ENCODE measurements around the gene SAXO1. TPM values are rescaled to one million over a fixed set of nuclear protein-coding genes. Genes with fewer than 3 reads are reported as not detected.
"Not testable (repeated sequence)": the region's sequence is repeated elsewhere in the genome, so short reads cannot be mapped to it uniquely, and the experiment has no call there.

SAXO1 gene
- total and polyA plus RNA-seq, 4 experiments from 2014 or later = 0.09 to 1.0 (median 0.32) TPM

DNA sequence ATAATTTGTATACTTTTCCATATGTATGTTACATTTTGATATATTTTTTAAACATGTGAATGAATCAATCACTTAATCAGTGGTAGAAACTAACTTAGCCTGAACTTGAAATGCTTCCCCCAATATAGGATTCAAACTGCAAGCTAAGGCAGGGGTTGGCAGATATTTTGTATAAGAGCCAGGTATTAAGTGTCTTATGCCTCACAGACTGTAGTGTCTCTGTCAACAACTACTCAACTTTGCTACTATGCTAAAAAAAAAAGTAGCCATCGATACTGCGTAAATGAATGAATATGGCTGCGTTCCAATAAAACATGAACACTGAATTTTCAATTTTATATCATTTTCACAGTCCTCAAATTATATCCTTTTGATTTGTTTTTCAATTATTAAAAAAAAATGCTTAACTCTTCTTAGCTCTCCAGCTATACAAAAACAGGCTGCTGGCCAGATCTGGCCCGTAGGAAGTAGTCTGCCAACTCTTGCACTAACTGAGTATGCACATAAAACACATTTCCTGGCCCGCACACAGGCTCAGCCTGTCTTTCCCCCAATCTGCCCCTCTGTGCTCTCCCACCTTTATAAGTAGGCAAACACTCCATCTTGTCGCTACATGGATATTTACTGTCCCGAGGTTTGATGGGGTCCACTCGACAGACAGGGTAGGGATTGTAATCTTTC lies 91.8 kb downstream of the SAXO1 start:
- Histone ChIP-seq H3K27ac (ENCODE audit: low read depth, low read length) (no peak overlapping the region), H3K4me3 (ENCODE audit: low read length in 2 of 2) (no peak overlapping the region), H3K9me3 (ENCODE audit: control insufficient read depth in 1 of 2, low read length in 2 of 2) (no peaks in the 10 kb centered on the region), H3K27me3 (ENCODE audit: insufficient read depth, low read length) (no peaks in the 10 kb centered on the region), H3K36me3 (ENCODE audit: insufficient read depth, low read length) (no peaks in the 10 kb centered on the region), H3K4me1 (ENCODE audit: insufficient read depth, low read length) (no peaks in the 10 kb centered on the region)
- Mint-ChIP-seq H3K9me3 (peaks cover 0 to 2% (median 0%) of the 10 kb centered on the region in 8 donors), H3K27me3 (peaks cover 8 to 10% of the 10 kb centered on the region in 2 donors), H3K27ac (no peak overlapping the region), H3K4me1 (no peaks in the 10 kb centered on the region), H3K4me3 (no peak overlapping the region), H3K36me3 (no peaks in the 10 kb centered on the region)
- intact Hi-C loops (cut with micrococcal nuclease) = no loop called here
- DNase-seq = no peak
- CTCF ChIA-PET (ENCODE audit: partially characterized antibody) = no interaction called here
- POLR2A ChIA-PET (ENCODE audit: partially characterized antibody) = no interaction called here

DNA sequence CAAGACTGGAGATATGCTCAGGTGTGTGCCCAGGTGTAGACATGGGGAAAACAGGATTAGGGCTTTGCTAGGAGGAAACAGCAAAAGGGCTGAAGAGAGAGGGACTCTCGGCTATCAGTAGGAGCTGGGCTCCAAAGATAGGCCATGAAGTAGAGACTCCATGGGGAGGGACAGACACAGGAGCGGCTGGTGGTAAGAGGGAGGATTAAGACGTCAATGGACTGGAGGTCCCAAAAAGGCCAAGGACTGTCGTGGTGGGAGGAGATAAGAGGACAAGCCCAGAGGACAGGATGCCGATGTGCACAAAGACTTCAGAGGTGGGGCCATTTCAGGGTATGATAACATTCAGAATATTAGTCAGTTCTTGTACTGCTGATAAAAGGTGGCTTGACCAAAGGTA lies 93.1 kb downstream of the SAXO1 start:
- peaks cover 0 to 7% (median 0%) of the 10 kb centered on the region in 8 donors for H3K9me3 Mint-ChIP-seq
- H3K27ac Mint-ChIP-seq = no peak overlapping the region
- H3K4me1 ChIP-seq (ENCODE audit: insufficient read depth, low read length) = no peaks in the 10 kb centered on the region
- H3K36me3 ChIP-seq (ENCODE audit: insufficient read depth, low read length) = no peaks in the 10 kb centered on the region
- no peak overlapping the region for H3K4me3 Mint-ChIP-seq
- H3K9me3 ChIP-seq (ENCODE audit: control insufficient read depth in 1 of 2, low read length in 2 of 2) = no peaks in the 10 kb centered on the region
- no peak overlapping the region for H3K27ac ChIP-seq (ENCODE audit: low read depth, low read length)
- H3K27me3 ChIP-seq (ENCODE audit: insufficient read depth, low read length) = no peaks in the 10 kb centered on the region
- H3K4me3 ChIP-seq (ENCODE audit: low read length in 2 of 2) = no peak overlapping the region
- DNase-seq = no peak
- intact Hi-C loops (cut with micrococcal nuclease) = no loop called here
- POLR2A ChIA-PET (ENCODE audit: partially characterized antibody) = no interaction called here
- peaks cover 3% of the 10 kb centered on the region in 2 donors for H3K27me3 Mint-ChIP-seq
- no peaks in the 10 kb centered on the region for H3K36me3 Mint-ChIP-seq
- H3K4me1 Mint-ChIP-seq = no peaks in the 10 kb centered on the region
- CTCF ChIA-PET (ENCODE audit: partially characterized antibody) = no interaction called here

DNA sequence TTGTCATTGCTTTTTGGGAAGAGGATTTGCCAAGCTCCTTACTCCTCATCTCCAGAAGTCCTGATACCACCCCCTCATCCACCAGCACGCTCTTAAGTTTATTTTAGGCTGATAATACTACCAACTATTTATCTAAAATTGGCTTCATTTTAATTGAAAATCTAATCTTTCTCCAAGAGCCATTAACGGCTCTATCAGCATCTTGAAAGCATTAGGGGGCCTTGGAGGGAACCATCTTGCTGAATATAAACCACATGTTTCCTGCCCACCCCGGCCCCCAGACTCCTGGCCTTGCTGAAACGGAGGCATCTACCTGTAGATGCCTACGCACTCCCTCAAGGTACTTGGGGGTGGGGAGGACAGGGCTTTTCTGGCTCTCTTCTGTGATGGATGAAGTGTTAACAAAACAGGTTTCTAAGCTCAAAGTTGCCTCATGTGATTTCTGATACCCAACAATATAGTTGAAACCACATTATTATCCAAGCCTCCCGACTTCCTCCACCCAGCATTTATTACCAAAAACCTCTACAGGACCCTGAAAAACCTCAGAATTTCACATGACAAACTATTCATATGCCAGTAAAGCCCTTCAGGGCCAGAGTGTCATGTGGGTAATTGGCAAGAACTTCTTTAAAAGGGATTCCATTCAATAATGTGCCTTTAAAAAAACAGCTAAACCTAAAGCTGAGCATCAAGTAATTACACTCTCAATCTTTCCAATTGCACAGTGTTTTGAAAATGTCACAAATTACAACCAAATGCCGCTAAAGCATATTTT lies 96.7 kb downstream of the SAXO1 start:
- Histone ChIP-seq H3K36me3 (ENCODE audit: insufficient read depth, low read length) (no peaks in the 10 kb centered on the region), H3K4me1 (ENCODE audit: insufficient read depth, low read length) (no peaks in the 10 kb centered on the region), H3K27me3 (ENCODE audit: insufficient read depth, low read length) (no peaks in the 10 kb centered on the region), H3K27ac (ENCODE audit: low read depth, low read length) (no peak overlapping the region), H3K4me3 (ENCODE audit: low read length in 2 of 2) (no peak overlapping the region), H3K9me3 (ENCODE audit: control insufficient read depth in 1 of 2, low read length in 2 of 2) (no peaks in the 10 kb centered on the region)
- Mint-ChIP-seq H3K9me3 (peaks cover 0 to 15% (median 0%) of the 10 kb centered on the region in 8 donors), H3K27me3 (peaks cover 0 to 2% of the 10 kb centered on the region in 2 donors), H3K4me1 (no peaks in the 10 kb centered on the region), H3K27ac (no peak overlapping the region), H3K4me3 (no peak overlapping the region), H3K36me3 (no peaks in the 10 kb centered on the region)
- ChIA-PET POLR2A (ENCODE audit: partially characterized antibody) (no interaction called here), CTCF (ENCODE audit: partially characterized antibody) (no interaction called here)
- DNase-seq = no peak
- intact Hi-C loops (cut with micrococcal nuclease) = no loop called here

DNA sequence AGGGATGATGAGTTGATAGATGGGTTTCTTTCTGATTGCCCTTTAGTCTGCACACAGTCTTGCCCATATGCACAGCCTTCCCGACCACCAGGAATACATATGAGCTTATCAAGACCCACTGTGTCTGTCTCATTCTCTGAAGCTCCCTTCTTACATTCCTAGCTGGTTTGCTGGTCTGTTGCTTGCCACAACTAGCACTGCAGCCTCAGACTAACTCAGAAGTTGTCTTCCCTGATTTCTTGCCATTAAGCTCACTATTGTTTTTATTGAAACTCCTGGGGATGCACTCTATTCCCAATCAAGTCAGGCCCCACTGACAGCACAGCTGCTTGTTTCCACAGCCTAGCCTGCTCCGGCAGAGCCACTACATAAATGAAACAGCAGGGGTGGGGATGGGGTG lies 97.5 kb downstream of the SAXO1 start:
- DNase-seq = no peak
- H3K36me3 Mint-ChIP-seq = no peaks in the 10 kb centered on the region
- POLR2A ChIA-PET (ENCODE audit: partially characterized antibody) = no interaction called here

DNA sequence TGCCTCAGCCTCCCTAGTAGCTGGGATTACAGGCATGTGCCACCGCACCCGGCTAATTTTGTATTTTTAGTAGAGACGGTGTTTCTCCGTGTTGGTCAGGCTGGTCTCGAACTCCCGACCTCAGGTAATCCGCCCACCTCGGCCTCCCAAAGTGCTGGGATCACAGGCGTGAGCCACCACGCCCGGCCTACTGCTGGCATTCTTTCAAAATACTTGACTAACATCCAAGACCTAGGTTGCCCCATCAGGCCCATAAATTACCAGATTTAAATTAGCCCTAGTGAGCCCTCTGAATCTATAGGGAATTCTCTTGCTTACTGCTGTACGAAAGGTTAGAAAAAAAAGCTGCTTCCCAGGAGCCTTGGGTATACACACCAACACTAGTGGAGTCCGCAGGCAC lies 102.4 kb downstream of the SAXO1 start:
- H3K4me3 ChIP-seq (ENCODE audit: low read length in 2 of 2); DNase-seq; H3K4me1 ChIP-seq (ENCODE audit: insufficient read depth, low read length); H3K27me3 ChIP-seq (ENCODE audit: insufficient read depth, low read length); POLR2A ChIA-PET (ENCODE audit: partially characterized antibody); intact Hi-C loops (cut with micrococcal nuclease); CTCF ChIA-PET (ENCODE audit: partially characterized antibody); H3K9me3 ChIP-seq (ENCODE audit: control insufficient read depth in 1 of 2, low read length in 2 of 2); H3K4me1 Mint-ChIP-seq; H3K27ac Mint-ChIP-seq; H3K27me3 Mint-ChIP-seq; H3K27ac ChIP-seq (ENCODE audit: low read depth, low read length); H3K36me3 ChIP-seq (ENCODE audit: insufficient read depth, low read length); H3K36me3 Mint-ChIP-seq; H3K4me3 Mint-ChIP-seq: not testable (repeated sequence)
- peaks cover 0 to 13% (median 0%) of the 10 kb centered on the region in 8 donors for H3K9me3 Mint-ChIP-seq

More for the DNA sequence above, 97.5 kb downstream of the SAXO1 start:
- H3K4me3 Mint-ChIP-seq = no peak overlapping the region
- CTCF ChIA-PET (ENCODE audit: partially characterized antibody) = no interaction called here
- H3K4me3 ChIP-seq (ENCODE audit: low read length in 2 of 2) = no peak overlapping the region
- H3K9me3 Mint-ChIP-seq = peaks cover 0 to 15% (median 0%) of the 10 kb centered on the region in 8 donors
- no peak overlapping the region for H3K27ac ChIP-seq (ENCODE audit: low read depth, low read length)
- no peak overlapping the region for H3K27ac Mint-ChIP-seq
- H3K4me1 ChIP-seq (ENCODE audit: insufficient read depth, low read length) = no peaks in the 10 kb centered on the region
- H3K36me3 ChIP-seq (ENCODE audit: insufficient read depth, low read length) = no peaks in the 10 kb centered on the region
- H3K27me3 Mint-ChIP-seq = peaks cover 0 to 2% of the 10 kb centered on the region in 2 donors
- H3K4me1 Mint-ChIP-seq = no peaks in the 10 kb centered on the region
- no peaks in the 10 kb centered on the region for H3K27me3 ChIP-seq (ENCODE audit: insufficient read depth, low read length)
- intact Hi-C loops (cut with micrococcal nuclease) = no loop called here
- H3K9me3 ChIP-seq (ENCODE audit: control insufficient read depth in 1 of 2, low read length in 2 of 2) = no peaks in the 10 kb centered on the region

DNA sequence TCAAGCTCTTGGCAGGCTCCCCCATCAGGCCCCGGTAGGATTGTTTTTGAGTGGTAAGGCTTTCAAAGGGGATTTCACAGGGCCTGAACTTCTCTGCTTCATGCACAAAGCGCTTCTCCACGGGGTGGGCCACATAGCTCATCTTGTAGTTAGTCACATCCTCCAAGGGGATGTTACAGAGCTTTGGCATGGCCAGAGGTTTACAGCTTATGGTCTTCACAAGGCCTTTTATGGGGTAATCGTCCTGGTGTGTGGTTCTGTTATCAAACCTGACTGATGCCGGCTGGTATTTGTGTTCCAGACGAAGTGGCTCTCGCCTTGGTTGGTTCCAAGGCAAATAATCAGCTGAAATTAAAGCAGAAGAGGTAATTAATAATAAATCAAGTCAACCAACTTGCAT lies 104.3 kb downstream of the SAXO1 start:
- H3K4me3 ChIP-seq (ENCODE audit: low read length in 2 of 2) = no peak overlapping the region
- POLR2A ChIA-PET (ENCODE audit: partially characterized antibody) = interaction anchor here (0.6 kb wide), 1 partner anchor 81 kb away, joined by 3 read pairs; no protein-coding TSS in a partner anchor
- CTCF ChIA-PET (ENCODE audit: partially characterized antibody) = no interaction called here

DNA sequence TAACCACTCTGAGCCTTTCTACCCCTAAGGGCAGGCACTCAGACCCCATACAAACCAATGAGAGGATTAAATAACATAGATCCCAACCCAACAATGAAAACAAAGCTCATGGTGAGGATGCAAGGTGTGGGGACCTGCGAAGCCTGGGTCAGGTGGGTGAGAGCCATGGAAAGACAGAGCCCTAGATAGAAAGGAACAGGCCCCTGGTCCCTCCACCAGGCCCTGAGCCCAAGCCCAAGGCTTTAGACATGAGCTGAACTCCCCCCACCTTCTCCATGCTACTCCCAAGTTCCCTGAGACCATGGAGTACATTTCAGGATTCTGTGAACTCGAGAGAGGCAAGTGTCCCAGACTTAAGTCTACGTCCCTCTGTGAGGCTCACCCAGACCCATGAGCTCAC lies 106.5 kb downstream of the SAXO1 start:
- Mint-ChIP-seq H3K9me3 (no peaks in the 10 kb centered on the region), H3K27ac (no peak overlapping the region), H3K4me1 (no peaks in the 10 kb centered on the region), H3K36me3 (no peaks in the 10 kb centered on the region), H3K4me3 (no peak overlapping the region), H3K27me3 (no peaks in the 10 kb centered on the region)
- POLR2A ChIA-PET (ENCODE audit: partially characterized antibody) = no interaction called here
- Histone ChIP-seq H3K27ac (ENCODE audit: low read depth, low read length) (no peak overlapping the region), H3K27me3 (ENCODE audit: insufficient read depth, low read length) (no peaks in the 10 kb centered on the region), H3K4me1 (ENCODE audit: insufficient read depth, low read length) (no peaks in the 10 kb centered on the region), H3K9me3 (ENCODE audit: control insufficient read depth in 1 of 2, low read length in 2 of 2) (no peaks in the 10 kb centered on the region), H3K36me3 (ENCODE audit: insufficient read depth, low read length) (no peaks in the 10 kb centered on the region), H3K4me3 (ENCODE audit: low read length in 2 of 2) (no peak overlapping the region)
- DNase-seq = no peak
- intact Hi-C loops (cut with micrococcal nuclease) = no loop called here
- CTCF ChIA-PET (ENCODE audit: partially characterized antibody) = no interaction called here

More for the DNA sequence above, 104.3 kb downstream of the SAXO1 start:
- Mint-ChIP-seq H3K27me3 (no peaks in the 10 kb centered on the region), H3K9me3 (peaks cover 0 to 2% (median 0%) of the 10 kb centered on the region in 8 donors), H3K27ac (no peak overlapping the region), H3K4me1 (no peaks in the 10 kb centered on the region), H3K36me3 (no peaks in the 10 kb centered on the region), H3K4me3 (no peak overlapping the region)
- intact Hi-C loops (cut with micrococcal nuclease) = no loop called here
- DNase-seq = no peak
- H3K9me3 ChIP-seq (ENCODE audit: control insufficient read depth in 1 of 2, low read length in 2 of 2) = no peaks in the 10 kb centered on the region
- H3K27ac ChIP-seq (ENCODE audit: low read depth, low read length) = no peak overlapping the region
- H3K36me3 ChIP-seq (ENCODE audit: insufficient read depth, low read length) = no peaks in the 10 kb centered on the region
- no peaks in the 10 kb centered on the region for H3K27me3 ChIP-seq (ENCODE audit: insufficient read depth, low read length)
- H3K4me1 ChIP-seq (ENCODE audit: insufficient read depth, low read length) = no peaks in the 10 kb centered on the region
